Left lung (tissue), 10 donors: Measurements from ENCODE around the gene SARNP. TPM values are rescaled to one million over a fixed set of nuclear protein-coding genes. Genes with fewer than 3 reads are reported as not detected.

Experiments used
- ATAC-seq: fragments of 200-7000 bp; cut with Tn5 transposase; one replicate; pipeline ENCODE4 v1.9.1; 2020; ENCODE audit warnings: moderate library complexity
- DNase-seq, 4 donors: peaks; one replicate each; pipeline ENCODE4 v3.0.0-alpha.2; 2013 to 2020
- H3K27ac ChIP-seq, 2 donors: fragments of 200-600 bp; sonication (generic) in 1 of 2; one replicate each; pipeline versions ENCODE4 v1.5.0 to v1.8.0; 2020 to 2021
- H3K27me3 ChIP-seq, 2 donors: fragments of 200-600 bp; sonication (generic) in 1 of 2; one replicate each; pipeline versions ENCODE4 v1.5.0 to v1.8.0; 2020 to 2021
- H3K36me3 ChIP-seq, 2 donors: fragments of 200-600 bp; sonication (generic) in 1 of 2; one replicate each; pipeline versions ENCODE4 v1.5.0 to v1.8.0; 2020 to 2021
- H3K4me1 ChIP-seq, 2 donors: fragments of 200-600 bp; one replicate each; pipeline ENCODE4 v1.8.0; 2021
- H3K4me3 ChIP-seq, 2 donors: fragments of 200-600 bp; sonication (generic) in 1 of 2; one replicate each; pipeline versions ENCODE4 v1.5.0 to v1.8.0; 2020 to 2021; ENCODE audit warnings: mild to moderate bottlenecking in 1 of 2
- H3K9me3 ChIP-seq, 2 donors: fragments of 200-600 bp; sonication (generic) in 1 of 2; one replicate each; pipeline versions ENCODE4 v1.5.0 to v1.8.0; 2020 to 2021
- CTCF ChIP-seq, 2 donors: fragments of 200-600 bp; sonication (generic) in 1 of 2; IDR thresholded peaks; one replicate each; pipeline versions ENCODE4 v1.5.0 to v1.8.0; 2021; ENCODE audit warnings: antibody characterized with exemption in 2 of 2
- intact Hi-C, 2 donors: fragments of 100-400 bp; cut with DNase I; formaldehyde crosslinking; loops; one replicate each; pipeline versions ENCODE4 v1.11.2 to v1.14.2; 2022
- polyA plus RNA-seq, 6 donors: library from polyadenylated mRNA; unstranded; fragments of 120-200 nt; gene quantifications; one replicate each; pipeline ENCODE4 v1.2.1, GENCODE V29; 2013; ENCODE audit not compliant: insufficient read length in 6 of 6
- total RNA-seq, 2 donors: library from RNA; stranded (reverse); fragmentation: NEBNext Ultra II Directional; extraction: Animal tissue kit (Norgen Biotek cat#: 25700); gene quantifications; one replicate each; pipeline ENCODE4 v1.2.1, GENCODE V29; 2021
- donor health status: DM: no; HTN: yes; CAD: no.
- donor health status: DM: no; HTN: no; CAD: no.

The SARNP gene
- total and polyA plus RNA-seq, 8 donors: 49.4 to 128 (median 99.2) TPM

GRCh38 chr12:55741931-55742680, 75.4 kb downstream of the SARNP start:
- H3K27me3 ChIP-seq: peaks cover 0 to 29% of the 10 kb centered on the region in 2 donors
- DNase-seq (peak in 1 of 4 donors; percentile 60), ATAC-seq (no peak)
- no peaks in the 10 kb centered on the region for H3K9me3 ChIP-seq
- no peaks in the 10 kb centered on the region for H3K36me3 ChIP-seq
- intact Hi-C loops: loop anchor here in 1 of 2 donors (5.0 to 10.0 kb wide), 2 partner anchors 63 to 195 kb away; no protein-coding TSS in a partner anchor
- H3K27ac ChIP-seq: peak overlapping the region in 1 of 2 donors; percentile 26
- peak overlapping the region in 1 of 2 donors; percentile 50 for H3K4me3 ChIP-seq
- no peak for TF ChIP-seq CTCF (IDR thresholded peaks at IDR 0.05)
- peaks cover 10 to 36% of the 10 kb centered on the region in 2 donors for H3K4me1 ChIP-seq

GRCh38 chr12:55739025-55739378, 78.5 kb downstream of the SARNP start:
- ATAC-seq (no peak), DNase-seq (no peak)
- Histone ChIP-seq H3K27ac (peak overlapping the region in 1 of 2 donors; percentile 82), H3K27me3 (peaks cover 0 to 21% of the 10 kb centered on the region in 2 donors), H3K4me1 (peaks cover 8 to 28% of the 10 kb centered on the region in 2 donors), H3K4me3 (peak overlapping the region in 1 of 2 donors; percentile 48), H3K9me3 (no peaks in the 10 kb centered on the region), H3K36me3 (no peaks in the 10 kb centered on the region)
- intact Hi-C loops: no loop called here
- TF ChIP-seq CTCF (IDR thresholded peaks at IDR 0.05): peak in 1 of 2 donors; percentile 4

- Histone ChIP-seq H3K4me3 (peak overlapping the region; percentile 47 to 48), H3K4me1 (peaks cover 6 to 22% of the 10 kb centered on the region in 2 donors), H3K27ac (peak overlapping the region; percentile 82 to 88), H3K36me3 (no peaks in the 10 kb centered on the region), H3K9me3 (no peaks in the 10 kb centered on the region), H3K27me3 (peaks cover 0 to 15% of the 10 kb centered on the region in 2 donors)
- intact Hi-C loops: no loop called here
- peak; percentile 83 for ATAC-seq
- peak; percentile 78 to 91 for TF ChIP-seq CTCF (IDR thresholded peaks at IDR 0.05)
- peak; percentile 86 to 93 (median 90) for DNase-seq
Measured at GRCh38 chr12:55738123-55739024, 79.2 kb downstream of the SARNP start.

GRCh38 chr12:55737581-55738122, 79.9 kb downstream of the SARNP start:
- TF ChIP-seq CTCF (IDR thresholded peaks at IDR 0.05): peak in 1 of 2 donors; percentile 36
- Histone ChIP-seq H3K4me1 (peaks cover 6 to 21% of the 10 kb centered on the region in 2 donors), H3K27ac (peak overlapping the region; percentile 82 to 88), H3K4me3 (peak overlapping the region in 1 of 2 donors; percentile 47), H3K36me3 (no peaks in the 10 kb centered on the region), H3K27me3 (peaks cover 0 to 12% of the 10 kb centered on the region in 2 donors), H3K9me3 (no peaks in the 10 kb centered on the region)
- ATAC-seq: peak; percentile 13
- DNase-seq: peak in 1 of 4 donors; percentile 59
- intact Hi-C loops: no loop called here
